ENCODE results near the gene ATP8A1.

Gene ATP8A1

GRCh38 chr4:42646999-42647541, 9.8 kb downstream of the ATP8A1 start:
- no peak for TF ChIP-seq CTCF (conservative IDR thresholded peaks at IDR 0.05; ENCODE audit: low read length)

GRCh38 chr4:42646013-42646784, 10.7 kb downstream of the ATP8A1 start:
- no peak overlapping the region for H3K4me3 ChIP-seq (ENCODE audit: low read length)
- no peak for DNase-seq (ENCODE audit: low read depth)
- no peak for TF ChIP-seq CTCF (conservative IDR thresholded peaks at IDR 0.05; ENCODE audit: low read length)

More at GRCh38 chr4:42646999-42647541, 9.8 kb downstream of the ATP8A1 start:
- no peak overlapping the region for H3K4me3 ChIP-seq (ENCODE audit: low read length)
- DNase-seq (ENCODE audit: low read depth) = no peak

- no peak for DNase-seq (ENCODE audit: low read depth)
- TF ChIP-seq CTCF (conservative IDR thresholded peaks at IDR 0.05; ENCODE audit: low read length) = no peak
- no peak overlapping the region for H3K4me3 ChIP-seq (ENCODE audit: low read length)
Observed at GRCh38 chr4:42644897-42645296, 12.0 kb downstream of the ATP8A1 start.

GRCh38 chr4:42643685-42644084, 13.2 kb downstream of the ATP8A1 start:
- no peak for TF ChIP-seq CTCF (conservative IDR thresholded peaks at IDR 0.05; ENCODE audit: low read length)
- DNase-seq (ENCODE audit: low read depth) = no peak
- H3K4me3 ChIP-seq (ENCODE audit: low read length) = no peak overlapping the region

GRCh38 chr4:42642845-42643615, 13.9 kb downstream of the ATP8A1 start:
- TF ChIP-seq CTCF (conservative IDR thresholded peaks at IDR 0.05; ENCODE audit: low read length) = no peak
- no peak overlapping the region for H3K4me3 ChIP-seq (ENCODE audit: low read length)
- DNase-seq (ENCODE audit: low read depth) = no peak

GRCh38 chr4:42642101-42642797, 14.7 kb downstream of the ATP8A1 start:
- no peak for TF ChIP-seq CTCF (conservative IDR thresholded peaks at IDR 0.05; ENCODE audit: low read length)
- DNase-seq (ENCODE audit: low read depth) = no peak
- H3K4me3 ChIP-seq (ENCODE audit: low read length) = no peak overlapping the region

Measured in AG10803 (cell line).